ENCODE measurements around the gene VTA1. TPM values are rescaled to one million over a fixed set of nuclear protein-coding genes. Genes with fewer than 3 reads are reported as not detected.

Gene VTA1
- total RNA-seq, 1 donor from 2014 or later: 65.3 TPM

DNA sequence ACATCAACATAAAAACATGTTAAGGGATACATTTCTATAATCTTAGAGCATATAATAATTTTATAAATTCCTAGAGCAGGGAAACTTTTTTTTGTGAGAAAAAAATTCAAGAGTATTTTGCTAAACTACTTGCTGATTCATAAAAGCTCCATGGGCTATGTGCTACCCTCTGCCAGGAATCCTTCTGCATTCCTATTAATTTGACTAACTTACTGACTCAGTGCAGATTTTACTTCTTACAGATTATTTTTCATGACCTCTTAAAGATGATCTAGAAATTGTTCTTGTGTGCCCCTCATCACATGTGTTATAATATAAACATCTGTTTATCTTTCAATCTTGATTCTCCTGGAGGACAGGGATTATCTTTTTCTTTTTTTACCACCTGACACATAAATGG is 5.7 kb downstream of the VTA1 start:
- DNase-seq (ENCODE audit: low read depth) (peak; percentile 74), FAIRE-seq (peak; percentile 13)
- Histone ChIP-seq H3K4me1 (ENCODE audit: insufficient read depth, low read length) (peaks cover 7% of the 10 kb centered on the region), H3K36me3 (ENCODE audit: insufficient read depth, low read length) (no peaks in the 10 kb centered on the region), H3K27me3 (ENCODE audit: insufficient read depth, low read length) (no peaks in the 10 kb centered on the region), H3K9me3 (ENCODE audit: insufficient read depth, low read depth, low read length) (no peaks in the 10 kb centered on the region), H3K9ac (ENCODE audit: low read length) (no peak overlapping the region), H3K4me3 (ENCODE audit: insufficient read depth, low read depth, low read length) (no peak overlapping the region), H3K27ac (ENCODE audit: low read depth, low read length) (peak overlapping the region; percentile 47), H4K20me1 (ENCODE audit: insufficient read depth, low read length) (peaks cover 20% of the 10 kb centered on the region), H3K4me2 (ENCODE audit: low read length) (peak overlapping the region; percentile 16), H3K79me2 (ENCODE audit: insufficient read depth, low read length) (peaks cover 95% of the 10 kb centered on the region), H2AFZ (ENCODE audit: low read depth, low read length) (no peak overlapping the region)
- Mint-ChIP-seq H3K27ac (ENCODE audit: unreplicated experiment) (peak overlapping the region; percentile 70), H3K4me1 (ENCODE audit: low read depth, unreplicated experiment) (peaks cover 28% of the 10 kb centered on the region), H3K36me3 (ENCODE audit: low read depth, unreplicated experiment) (peaks cover 3% of the 10 kb centered on the region), H3K27me3 (ENCODE audit: low read depth, unreplicated experiment) (no peaks in the 10 kb centered on the region), H3K4me3 (ENCODE audit: unreplicated experiment) (peak overlapping the region; percentile 17), H3K9me3 (ENCODE audit: unreplicated experiment) (no peaks in the 10 kb centered on the region)
- TF ChIP-seq EZH2 (IDR thresholded peaks at IDR 0.05; ENCODE audit: insufficient read depth, low read length): no peak

DNA sequence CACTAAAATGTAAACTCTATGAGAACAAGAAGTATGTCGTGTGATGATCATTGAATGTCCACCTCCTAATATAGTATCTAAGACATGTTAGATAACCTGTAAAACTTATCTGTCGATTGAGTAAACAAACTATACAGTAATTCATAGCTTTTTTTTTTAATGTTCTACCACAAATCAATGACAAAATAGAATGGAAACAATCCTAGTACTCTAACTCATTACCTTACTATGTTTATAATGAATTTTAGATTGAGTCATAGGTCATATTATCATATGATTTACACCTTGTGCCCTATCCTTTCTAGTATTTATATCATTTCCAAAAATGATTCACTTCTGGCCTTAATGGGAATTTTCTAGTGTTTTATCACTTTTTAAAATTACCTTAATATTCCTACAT is 6.1 kb downstream of the VTA1 start:
- peak overlapping the region; percentile 70 for H3K27ac Mint-ChIP-seq (ENCODE audit: unreplicated experiment)
- H3K27ac ChIP-seq (ENCODE audit: low read depth, low read length): peak overlapping the region; percentile 47
- no peak overlapping the region for H3K4me3 ChIP-seq (ENCODE audit: insufficient read depth, low read depth, low read length)

DNA sequence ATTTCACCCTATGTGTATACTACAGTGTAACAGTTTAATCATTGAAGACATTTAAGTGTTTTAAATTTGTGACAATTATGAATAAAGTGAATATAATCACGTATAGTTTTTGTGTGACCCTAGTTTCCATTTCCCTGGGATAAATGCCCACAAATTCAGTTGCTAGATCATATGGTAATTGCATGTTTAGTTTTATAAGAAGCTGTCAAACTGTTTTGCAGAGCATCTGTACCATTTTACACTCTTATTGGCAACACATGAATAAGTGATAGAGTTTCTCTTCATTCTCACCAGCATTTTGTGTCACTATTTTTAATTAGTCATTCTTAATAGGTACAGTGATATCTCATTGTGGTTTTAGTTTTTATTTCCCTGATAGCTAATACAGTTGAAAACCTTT is 7.3 kb downstream of the VTA1 start:
- H3K36me3 Mint-ChIP-seq (ENCODE audit: low read depth, unreplicated experiment): peaks cover 5% of the 10 kb centered on the region
- peaks cover 18% of the 10 kb centered on the region for H3K4me1 Mint-ChIP-seq (ENCODE audit: low read depth, unreplicated experiment)
- Histone ChIP-seq H3K4me2 (ENCODE audit: low read length) (no peak overlapping the region), H3K36me3 (ENCODE audit: insufficient read depth, low read length) (no peaks in the 10 kb centered on the region), H4K20me1 (ENCODE audit: insufficient read depth, low read length) (peaks cover 20% of the 10 kb centered on the region), H3K4me3 (ENCODE audit: insufficient read depth, low read depth, low read length) (no peak overlapping the region), H3K9ac (ENCODE audit: low read length) (no peak overlapping the region), H3K27ac (ENCODE audit: low read depth, low read length) (no peak overlapping the region), H3K79me2 (ENCODE audit: insufficient read depth, low read length) (peaks cover 94% of the 10 kb centered on the region), H3K9me3 (ENCODE audit: insufficient read depth, low read depth, low read length) (no peaks in the 10 kb centered on the region), H3K27me3 (ENCODE audit: insufficient read depth, low read length) (no peaks in the 10 kb centered on the region), H2AFZ (ENCODE audit: low read depth, low read length) (no peak overlapping the region), H3K4me1 (ENCODE audit: insufficient read depth, low read length) (no peaks in the 10 kb centered on the region)
- DNase-seq (ENCODE audit: low read depth) (no peak), FAIRE-seq (no peak)
- no peak overlapping the region for H3K27ac Mint-ChIP-seq (ENCODE audit: unreplicated experiment)
- H3K4me3 Mint-ChIP-seq (ENCODE audit: unreplicated experiment): no peak overlapping the region
- no peak for TF ChIP-seq EZH2 (IDR thresholded peaks at IDR 0.05; ENCODE audit: insufficient read depth, low read length)
- TF ChIP-seq, protein P1, sequence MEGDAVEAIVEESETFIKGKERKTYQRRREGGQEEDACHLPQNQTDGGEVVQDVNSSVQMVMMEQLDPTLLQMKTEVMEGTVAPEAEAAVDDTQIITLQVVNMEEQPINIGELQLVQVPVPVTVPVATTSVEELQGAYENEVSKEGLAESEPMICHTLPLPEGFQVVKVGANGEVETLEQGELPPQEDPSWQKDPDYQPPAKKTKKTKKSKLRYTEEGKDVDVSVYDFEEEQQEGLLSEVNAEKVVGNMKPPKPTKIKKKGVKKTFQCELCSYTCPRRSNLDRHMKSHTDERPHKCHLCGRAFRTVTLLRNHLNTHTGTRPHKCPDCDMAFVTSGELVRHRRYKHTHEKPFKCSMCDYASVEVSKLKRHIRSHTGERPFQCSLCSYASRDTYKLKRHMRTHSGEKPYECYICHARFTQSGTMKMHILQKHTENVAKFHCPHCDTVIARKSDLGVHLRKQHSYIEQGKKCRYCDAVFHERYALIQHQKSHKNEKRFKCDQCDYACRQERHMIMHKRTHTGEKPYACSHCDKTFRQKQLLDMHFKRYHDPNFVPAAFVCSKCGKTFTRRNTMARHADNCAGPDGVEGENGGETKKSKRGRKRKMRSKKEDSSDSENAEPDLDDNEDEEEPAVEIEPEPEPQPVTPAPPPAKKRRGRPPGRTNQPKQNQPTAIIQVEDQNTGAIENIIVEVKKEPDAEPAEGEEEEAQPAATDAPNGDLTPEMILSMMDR (IDR thresholded peaks at IDR 0.05; ENCODE audit: insufficient read depth, low read depth, low read length): no peak
- no peaks in the 10 kb centered on the region for H3K27me3 Mint-ChIP-seq (ENCODE audit: low read depth, unreplicated experiment)
- no peaks in the 10 kb centered on the region for H3K9me3 Mint-ChIP-seq (ENCODE audit: unreplicated experiment)

More for the DNA sequence above, 6.1 kb downstream of the VTA1 start:
- Histone ChIP-seq H3K36me3 (ENCODE audit: insufficient read depth, low read length) (no peaks in the 10 kb centered on the region), H3K79me2 (ENCODE audit: insufficient read depth, low read length) (peaks cover 95% of the 10 kb centered on the region), H3K27me3 (ENCODE audit: insufficient read depth, low read length) (no peaks in the 10 kb centered on the region), H3K4me2 (ENCODE audit: low read length) (peak overlapping the region; percentile 16), H2AFZ (ENCODE audit: low read depth, low read length) (no peak overlapping the region), H3K9me3 (ENCODE audit: insufficient read depth, low read depth, low read length) (no peaks in the 10 kb centered on the region), H3K9ac (ENCODE audit: low read length) (no peak overlapping the region), H4K20me1 (ENCODE audit: insufficient read depth, low read length) (peaks cover 20% of the 10 kb centered on the region), H3K4me1 (ENCODE audit: insufficient read depth, low read length) (peaks cover 4% of the 10 kb centered on the region)
- Mint-ChIP-seq H3K9me3 (ENCODE audit: unreplicated experiment) (no peaks in the 10 kb centered on the region), H3K4me3 (ENCODE audit: unreplicated experiment) (peak overlapping the region; percentile 17), H3K4me1 (ENCODE audit: low read depth, unreplicated experiment) (peaks cover 27% of the 10 kb centered on the region), H3K36me3 (ENCODE audit: low read depth, unreplicated experiment) (peaks cover 3% of the 10 kb centered on the region), H3K27me3 (ENCODE audit: low read depth, unreplicated experiment) (no peaks in the 10 kb centered on the region)
- FAIRE-seq (no peak), DNase-seq (ENCODE audit: low read depth) (no peak)
- no peak for TF ChIP-seq EZH2 (IDR thresholded peaks at IDR 0.05; ENCODE audit: insufficient read depth, low read length)
- TF ChIP-seq, protein P1 (IDR thresholded peaks at IDR 0.05; ENCODE audit: insufficient read depth, low read depth, low read length): no peak
